HUDEP-2 (cell line): ENCODE results near the gene SLC22A1.

Experiments
- DNase-seq, 76 experiments: peaks; one replicate each; lab custom pipeline; 2025; ENCODE audit not compliant: unreplicated experiment in 76 of 76; lab: John Stamatoyannopoulos, UW

SLC22A1 gene

GRCh38 chr6:160207618-160208017, 86.0 kb downstream of the SLC22A1 start:
- DNase-seq: no peak
